NOMO-1 treated with DMSO at 0.1 percent for 48 hours (cell line): Measurements from ENCODE around the gene TMEM235.

ENCODE experiments used
- DNase-seq: peaks from one replicate; lab custom pipeline; 2025; ENCODE audit not compliant: unreplicated experiment; lab: John Stamatoyannopoulos, UW

The TMEM235 gene

GRCh38 chr17:78269955-78270381 is 38.5 kb downstream of the TMEM235 start:
- DNase-seq: no peak

DNA sequence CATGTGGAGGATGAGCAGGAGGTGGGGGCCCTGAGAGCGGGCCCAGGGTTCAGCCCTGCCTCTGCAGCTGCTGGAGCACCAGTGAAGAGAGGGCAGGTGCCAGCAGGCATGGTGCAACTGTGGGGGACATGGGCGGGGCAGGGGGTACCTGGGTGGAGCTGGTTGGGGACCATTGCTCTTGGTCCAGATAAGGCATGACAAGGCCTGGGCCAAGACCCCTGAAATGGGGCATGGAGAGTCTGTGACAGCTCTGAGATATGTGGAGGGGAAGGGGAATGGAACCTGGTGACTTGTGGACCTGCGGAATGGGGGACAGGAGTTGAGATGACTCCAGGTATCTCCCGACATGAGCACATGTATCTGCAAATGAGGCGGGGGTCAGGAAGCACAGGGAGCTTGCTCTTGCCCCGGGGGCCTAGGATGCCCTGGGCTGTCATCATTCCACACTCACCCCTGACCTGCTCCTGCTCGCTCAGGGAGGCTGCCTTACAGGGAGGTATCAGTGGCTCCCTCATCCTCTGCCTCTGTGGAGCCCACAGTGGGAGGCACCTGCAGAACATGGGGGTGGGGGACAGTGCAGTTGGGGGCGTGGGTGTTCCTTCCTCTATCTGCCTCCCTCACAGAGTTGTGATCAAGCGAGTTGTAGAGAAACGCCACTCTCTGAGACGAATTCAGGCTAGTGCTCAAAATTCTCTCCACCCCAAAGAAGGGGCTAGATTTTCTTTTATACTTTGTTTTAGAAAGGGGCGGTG is 40.2 kb downstream of the TMEM235 start:
- no peak for DNase-seq

GRCh38 chr17:78272181-78272913 is 40.9 kb downstream of the TMEM235 start:
- peak; percentile 14 for DNase-seq

DNA sequence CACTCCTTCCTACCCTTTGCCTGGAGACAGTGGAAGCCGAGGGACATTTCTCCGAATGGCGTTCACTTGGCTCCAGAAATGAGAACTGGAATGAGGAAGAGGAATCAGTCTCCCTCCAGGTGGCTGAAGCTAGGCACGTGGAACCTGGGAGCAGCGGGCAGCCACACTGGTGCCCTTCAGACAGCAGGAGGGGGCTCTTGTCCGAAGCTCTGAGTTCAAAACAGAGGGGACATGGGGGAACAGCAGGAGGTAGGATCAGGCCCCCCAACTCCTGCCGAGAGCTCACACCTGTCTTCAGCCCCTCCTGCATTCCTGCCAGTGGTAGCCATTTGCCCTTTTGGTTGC is 41.5 kb downstream of the TMEM235 start:
- DNase-seq: peak; percentile 14

- no peak for DNase-seq
These were observed 42.4 kb downstream of the TMEM235 start for GRCh38 chr17:78273813-78274212.

GRCh38 chr17:78275355-78275754 is 43.9 kb downstream of the TMEM235 start:
- no peak for DNase-seq

GRCh38 chr17:78276098-78276887 is 44.9 kb downstream of the TMEM235 start:
- no peak for DNase-seq

DNA sequence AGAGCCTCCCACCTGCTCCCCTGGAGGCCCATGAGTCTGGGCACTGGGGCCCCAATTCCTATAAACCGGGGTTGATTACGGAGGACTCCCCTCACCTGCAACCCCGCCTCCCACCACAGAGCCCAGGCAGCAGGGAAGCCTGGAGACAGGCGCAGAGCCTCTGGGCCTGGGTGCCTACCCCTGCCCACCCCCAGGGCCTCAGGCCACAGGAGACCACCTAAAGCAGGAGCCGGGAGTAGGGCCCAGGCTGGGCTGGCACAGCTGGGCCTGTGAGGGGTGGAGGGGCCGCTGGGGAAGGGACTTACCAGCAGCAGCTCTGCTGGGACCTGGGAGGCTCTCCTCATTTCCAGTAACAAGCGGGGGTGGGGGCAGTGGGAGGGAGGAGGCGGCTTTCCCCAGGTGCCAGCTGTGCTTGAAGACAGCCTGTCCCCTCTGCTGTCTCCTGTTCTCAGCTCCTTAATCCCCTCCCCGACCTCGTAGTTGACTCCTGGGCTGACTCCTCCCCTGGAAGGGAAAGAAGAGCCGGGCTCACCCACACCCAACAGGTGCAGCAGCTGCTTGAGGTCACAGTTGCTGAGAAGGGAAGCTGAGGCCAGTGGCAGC is 46.8 kb downstream of the TMEM235 start:
- no peak for DNase-seq

DNA sequence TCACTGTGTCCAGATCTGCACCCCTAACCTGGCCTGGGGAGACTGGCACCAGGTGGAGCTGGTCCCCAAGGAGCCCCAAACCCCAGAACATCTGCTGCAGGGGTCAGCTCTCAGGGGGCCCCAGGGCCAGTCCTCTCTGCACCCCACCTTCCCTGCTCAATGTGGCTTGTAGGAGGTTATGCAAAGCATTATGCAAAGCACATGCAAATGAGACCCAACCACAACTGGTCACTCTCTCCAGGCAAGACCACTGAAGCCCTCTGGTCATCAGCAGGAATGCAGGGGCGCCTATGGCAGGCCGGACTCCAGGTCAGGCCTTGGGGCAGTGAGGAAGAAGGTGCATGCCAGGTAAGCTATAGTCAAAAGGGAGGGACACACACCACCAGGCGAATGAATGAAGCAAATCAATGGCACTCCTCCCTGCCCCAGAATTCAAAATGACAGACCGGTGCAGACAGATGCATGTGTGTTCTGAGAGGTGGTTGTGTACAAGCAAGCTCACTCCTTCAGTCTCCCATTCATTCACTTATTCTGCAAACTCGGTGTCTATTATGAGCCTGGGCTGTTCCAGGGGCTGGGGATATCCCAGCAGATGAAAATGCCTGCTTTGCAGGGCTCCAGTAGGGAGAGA is 48.0 kb downstream of the TMEM235 start:
- DNase-seq: no peak

GRCh38 chr17:78281249-78281845 is 49.9 kb downstream of the TMEM235 start:
- DNase-seq: no peak

- DNase-seq: peak; percentile 92
These were observed 52.7 kb downstream of the TMEM235 start for GRCh38 chr17:78284146-78284545.

- no peak for DNase-seq
These were observed 57.6 kb downstream of the TMEM235 start for GRCh38 chr17:78289004-78289403.

DNA sequence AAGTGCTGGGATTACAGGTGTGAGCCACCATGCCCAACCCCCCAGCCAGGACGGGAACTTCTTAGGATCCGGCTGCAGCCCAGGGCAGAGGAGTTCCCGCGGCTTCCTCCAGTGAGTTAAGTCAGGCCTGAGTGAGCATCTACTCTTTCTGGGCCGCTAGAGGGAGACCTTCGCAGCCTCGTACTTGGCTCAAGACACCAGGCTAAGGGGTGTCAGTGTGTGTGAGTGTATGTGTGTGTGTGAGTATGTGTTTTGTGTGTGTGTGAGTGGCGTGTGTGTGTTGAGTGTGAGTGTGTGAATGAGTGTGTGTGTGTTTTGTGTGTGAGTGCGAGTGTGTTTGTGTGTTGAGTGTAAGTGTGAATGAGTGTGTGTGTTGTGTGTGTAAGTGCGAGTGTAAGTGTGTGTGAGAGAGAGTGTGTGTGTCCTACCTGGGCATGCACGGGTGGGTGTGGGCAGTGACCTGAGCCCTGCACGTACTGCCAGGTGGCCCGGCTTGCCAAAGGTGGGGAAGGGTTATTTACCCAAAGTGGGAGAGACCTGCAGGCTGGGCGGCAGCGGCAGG is 58.5 kb downstream of the TMEM235 start:
- DNase-seq: peak; percentile 75
